ENCODE results near the gene TERT.
"Not testable (repeated sequence)": the region's sequence is repeated elsewhere in the genome, so short reads cannot be mapped to it uniquely, and the experiment has no call there.

Gene TERT

DNA sequence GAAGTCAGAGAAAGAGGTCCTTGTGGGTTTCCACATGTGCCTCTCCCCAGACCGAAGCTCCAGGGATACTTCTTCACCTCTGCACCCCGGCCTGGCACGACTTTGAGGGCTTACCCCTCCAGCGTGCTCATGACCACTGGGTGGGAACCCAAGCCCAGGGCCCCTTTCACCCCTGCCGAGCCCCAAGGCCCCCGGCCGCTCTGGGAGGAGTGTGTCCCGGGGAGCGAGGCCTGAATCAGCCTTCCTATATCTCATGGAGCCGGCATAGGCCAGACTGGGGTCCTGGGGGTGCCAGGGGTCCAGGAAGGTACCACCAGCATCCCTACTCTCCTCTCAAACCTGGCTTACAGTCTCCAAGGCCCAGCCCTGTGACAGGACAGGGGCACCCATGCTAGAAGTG lies 17.1 kb downstream of the TERT start:
- DNase-seq = no peak

DNA sequence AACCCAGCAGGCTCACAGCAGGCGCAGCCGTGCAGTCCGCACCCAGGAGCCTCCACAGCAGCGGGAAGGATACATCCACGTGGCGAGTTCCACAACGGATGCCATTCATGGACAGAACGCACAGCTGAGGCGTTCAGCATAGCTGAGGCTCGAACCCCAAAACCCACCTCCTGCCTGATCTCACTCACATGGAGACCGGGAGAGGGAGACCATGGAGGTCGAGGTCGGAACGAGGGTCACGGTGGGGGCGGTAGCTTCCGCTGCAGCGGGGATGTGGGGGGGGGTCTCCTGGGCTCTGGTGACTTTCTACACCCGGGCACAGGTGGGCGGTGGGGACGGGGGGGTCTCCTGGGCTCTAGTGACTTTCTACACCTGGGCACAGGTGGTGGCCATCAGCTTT lies 17.5 kb downstream of the TERT start:
- DNase-seq = no peak

DNA sequence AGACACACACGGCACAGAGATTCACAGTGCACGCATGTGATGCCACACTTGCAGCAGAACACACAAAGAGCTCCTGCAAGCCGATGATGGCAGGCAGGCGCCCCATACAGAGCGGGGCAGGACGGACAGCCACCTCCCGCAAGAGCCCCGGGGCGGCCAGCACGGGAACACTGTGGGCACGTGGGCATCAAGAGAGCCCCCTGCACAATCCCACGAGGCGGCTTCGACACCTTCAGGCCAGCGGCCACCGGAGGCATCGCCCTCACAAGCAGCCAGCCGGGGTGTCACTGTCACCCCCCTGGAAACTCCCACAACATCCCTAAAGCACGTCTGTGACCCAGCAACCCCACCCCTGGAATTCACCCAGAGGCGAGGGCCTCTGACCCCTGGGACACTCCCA lies 17.9 kb downstream of the TERT start:
- no peak for DNase-seq

DNA sequence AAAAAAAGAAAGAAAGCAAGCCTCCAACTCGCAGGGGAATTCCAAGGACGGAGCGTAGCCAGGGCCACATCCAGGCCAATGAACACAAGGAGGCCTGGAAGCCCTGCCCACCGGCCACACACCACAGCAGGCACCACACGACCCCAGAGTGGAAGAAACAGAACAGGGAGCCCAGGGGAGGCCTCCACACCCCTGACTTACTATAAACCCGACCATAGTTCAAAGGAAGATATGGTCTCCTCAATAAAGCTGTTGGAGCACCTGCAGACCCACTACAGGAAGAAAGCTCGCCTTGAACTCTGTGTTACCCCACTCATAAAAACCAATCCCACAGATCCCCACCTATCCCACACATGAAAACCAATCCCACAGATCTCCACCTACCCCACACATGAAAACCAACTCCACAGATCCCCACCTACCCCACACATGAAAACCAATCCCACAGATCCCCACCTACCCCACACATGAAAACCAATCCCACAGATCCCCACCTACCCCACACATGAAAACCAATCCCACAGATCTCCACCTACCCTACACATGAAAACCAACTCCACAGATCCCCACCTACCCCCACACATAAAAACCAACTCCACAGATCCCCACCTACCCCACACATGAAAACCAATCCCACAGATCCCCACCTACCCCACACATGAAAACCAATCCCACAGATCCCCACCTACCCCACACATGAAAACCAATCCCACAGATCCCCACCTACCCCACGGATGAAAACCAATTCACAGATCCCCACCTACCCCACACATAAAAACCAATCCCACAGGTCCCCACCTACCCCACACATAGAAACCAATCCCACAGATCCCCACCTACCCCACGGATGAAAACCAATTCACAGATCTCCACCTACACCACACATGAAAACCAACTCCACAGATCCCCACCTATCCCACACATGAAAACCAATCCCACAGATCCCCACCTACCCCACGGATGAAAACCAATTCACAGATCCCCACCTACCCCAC lies 19.2 kb downstream of the TERT start:
- not testable (repeated sequence) for DNase-seq

DNA sequence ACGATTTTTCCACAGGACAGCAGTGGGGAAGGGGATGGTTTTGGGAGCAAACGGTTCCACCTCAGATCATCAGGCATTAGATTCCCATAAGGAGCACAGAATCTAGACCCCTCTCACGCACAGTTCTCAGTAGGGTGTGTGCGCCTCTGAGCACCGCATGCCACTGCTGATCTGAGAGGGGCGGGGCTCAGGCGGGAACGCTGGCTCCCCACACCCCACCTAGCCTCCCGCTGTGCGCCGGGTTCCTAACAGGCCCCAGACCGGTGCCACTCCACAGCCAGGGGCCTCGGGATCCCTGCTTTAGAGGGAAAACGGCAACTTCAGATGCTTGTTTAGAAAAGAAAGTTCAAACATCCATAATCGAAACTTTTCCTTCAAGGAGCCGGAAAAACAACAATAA lies 20.4 kb downstream of the TERT start:
- no peak for DNase-seq

DNA sequence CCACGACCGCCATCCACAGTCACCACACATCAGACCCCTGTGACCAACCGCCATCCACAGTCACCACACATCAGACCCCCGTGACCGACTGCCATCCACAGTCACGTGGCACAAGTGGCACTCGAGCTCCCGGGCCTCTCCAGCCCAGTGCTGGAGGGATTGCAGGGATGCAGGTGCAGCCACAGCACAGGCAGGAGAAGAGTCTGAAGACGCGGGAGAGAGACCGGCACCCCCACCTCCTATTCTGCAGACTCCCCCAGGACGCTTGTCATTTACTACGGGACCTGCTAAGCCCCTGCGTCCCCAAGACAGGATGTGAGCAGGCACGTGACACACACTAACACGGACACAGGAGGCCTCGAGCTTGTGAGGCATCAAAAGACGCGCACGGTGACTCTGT lies 21.1 kb downstream of the TERT start:
- DNase-seq = no peak

DNA sequence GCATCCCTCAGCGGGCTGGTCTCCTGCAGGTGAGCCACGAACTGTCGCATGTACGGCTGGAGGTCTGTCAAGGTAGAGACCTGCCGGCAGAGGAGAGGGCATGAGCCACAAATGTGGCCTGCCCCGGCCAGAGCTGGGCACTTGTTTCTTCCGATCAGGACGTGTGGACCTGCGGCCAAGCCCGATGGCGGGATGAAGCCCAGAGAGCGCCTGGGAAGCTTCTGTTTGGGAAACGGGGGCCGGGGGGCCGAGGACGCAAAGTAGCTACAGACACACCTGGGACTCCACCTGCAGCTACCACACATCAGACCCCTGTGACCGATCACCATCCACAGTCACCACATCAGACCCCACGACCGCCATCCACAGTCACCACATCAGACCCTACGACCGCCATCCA lies 22.7 kb downstream of the TERT start:
- DNase-seq = no peak

DNA sequence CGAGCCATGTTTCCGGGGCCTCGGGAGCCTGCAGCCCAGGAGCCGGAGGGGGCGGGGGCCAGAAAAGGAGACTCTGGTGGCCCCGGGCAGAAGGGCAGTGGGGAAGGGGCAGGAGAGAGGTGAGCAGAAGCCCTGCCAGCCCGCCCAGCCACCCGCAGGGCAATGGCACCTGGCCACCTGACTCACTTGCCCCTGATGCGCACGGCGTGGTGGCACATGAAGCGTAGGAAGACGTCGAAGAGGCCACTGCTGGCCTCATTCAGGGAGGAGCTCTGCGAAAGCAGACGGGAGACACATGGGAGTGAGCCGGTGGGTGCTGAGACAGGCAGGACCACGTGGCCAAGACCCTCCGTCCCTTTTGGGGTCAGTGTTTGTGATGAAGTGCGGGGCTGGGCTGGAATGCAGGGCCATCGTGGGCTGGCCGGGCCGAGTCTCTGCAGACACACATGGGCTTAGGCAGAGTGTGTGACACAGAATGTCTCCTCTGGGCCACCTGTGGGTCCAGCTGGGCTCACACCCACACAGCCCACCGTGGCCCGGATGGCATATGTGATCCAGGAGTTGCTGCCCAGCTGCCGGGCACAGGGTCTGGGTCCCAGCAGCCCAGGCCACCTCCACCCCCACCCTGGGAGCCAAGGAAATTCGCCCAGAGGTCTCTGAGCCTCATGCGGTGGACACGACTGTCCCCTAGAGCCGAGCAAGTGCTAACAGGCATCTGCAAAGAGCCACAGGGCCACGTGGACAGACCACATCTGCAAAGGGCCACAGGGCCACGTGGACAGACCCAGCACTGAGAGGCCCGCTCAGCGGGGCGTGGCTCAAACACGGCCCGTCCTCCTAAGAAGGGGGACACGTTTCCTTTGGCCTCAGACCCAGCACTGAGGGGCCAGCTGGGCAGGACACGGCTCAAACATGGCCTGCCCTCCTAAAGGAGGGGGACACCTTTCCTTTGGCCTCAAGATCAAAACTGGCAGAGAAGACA lies 23.6 kb downstream of the TERT start:
- no peak for DNase-seq

DNA sequence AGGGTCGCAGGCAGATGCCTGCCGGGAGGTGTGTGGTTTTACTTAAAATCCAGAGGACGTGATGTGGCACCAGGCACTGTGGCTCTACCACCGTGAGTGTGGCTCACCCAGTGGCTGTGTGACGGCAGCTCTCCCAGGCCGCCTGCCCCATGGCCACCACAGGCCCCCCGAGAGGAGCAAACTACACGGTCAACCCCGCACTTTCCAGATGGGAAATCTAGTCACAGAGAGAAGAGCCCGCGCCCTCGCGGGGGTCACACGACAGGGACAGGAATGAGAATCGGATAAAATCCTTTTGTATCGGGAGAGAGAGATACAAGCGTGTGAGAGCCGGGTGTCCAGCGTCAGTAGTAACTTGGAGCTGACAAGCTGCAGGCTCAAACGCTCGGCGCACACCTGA lies 24.4 kb downstream of the TERT start:
- no peak for DNase-seq

DNA sequence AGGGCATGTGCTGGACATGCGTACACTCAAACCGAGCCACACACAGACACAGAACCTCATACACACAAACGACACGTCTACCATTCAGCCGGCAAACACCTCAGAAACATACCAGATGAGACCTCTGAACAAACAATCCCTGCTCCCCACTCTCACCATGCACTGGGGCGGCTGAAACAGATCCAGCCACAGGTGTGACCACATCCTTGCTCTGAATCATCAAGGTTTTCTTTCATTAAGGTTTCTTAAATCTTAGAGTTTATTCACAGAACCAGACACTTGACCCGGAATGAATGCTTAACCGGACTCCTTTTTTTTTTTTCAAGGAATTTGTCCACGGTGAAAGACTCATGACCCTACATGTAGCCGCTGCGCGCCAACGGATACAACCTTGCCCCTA lies 26.2 kb downstream of the TERT start:
- DNase-seq = no peak

DNA sequence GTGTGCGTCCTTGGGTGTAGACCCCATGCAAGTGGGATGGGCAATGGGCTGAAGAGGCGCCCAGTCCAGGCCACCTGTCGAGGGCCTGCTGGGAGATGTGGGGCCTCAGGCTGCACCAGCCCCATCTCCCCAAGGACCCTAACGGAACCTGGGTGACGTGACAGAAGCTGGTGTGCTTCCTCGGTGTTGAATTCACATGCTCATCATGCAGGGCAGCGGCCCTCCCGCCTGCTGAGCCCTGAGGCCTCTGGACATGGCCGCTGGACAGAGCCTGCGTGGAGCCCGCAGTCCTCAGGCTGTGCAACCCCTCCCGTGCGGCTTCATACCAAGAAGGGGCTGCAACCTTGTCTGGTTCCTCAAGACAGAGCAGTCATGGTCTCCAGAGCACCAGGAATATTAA lies 26.8 kb downstream of the TERT start:
- no peak for DNase-seq

DNA sequence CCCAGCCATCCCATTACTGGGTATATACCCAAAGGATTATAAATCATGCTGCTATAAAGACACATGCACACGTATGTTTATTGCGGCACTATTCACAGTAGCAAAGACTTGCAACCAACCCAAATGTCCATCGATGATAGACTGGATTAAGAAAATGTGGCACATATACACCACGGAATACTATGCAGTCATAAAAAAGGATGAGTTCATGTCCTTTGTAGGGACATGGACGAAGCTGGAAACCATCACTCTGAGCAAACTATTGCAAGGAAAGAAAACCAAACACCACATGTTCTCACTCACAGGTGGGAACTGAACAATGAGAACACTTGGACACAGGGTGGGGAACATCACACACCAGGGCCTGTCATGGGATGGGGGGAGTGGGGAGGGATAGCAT lies 27.4 kb downstream of the TERT start:
- not testable (repeated sequence) for DNase-seq

DNA sequence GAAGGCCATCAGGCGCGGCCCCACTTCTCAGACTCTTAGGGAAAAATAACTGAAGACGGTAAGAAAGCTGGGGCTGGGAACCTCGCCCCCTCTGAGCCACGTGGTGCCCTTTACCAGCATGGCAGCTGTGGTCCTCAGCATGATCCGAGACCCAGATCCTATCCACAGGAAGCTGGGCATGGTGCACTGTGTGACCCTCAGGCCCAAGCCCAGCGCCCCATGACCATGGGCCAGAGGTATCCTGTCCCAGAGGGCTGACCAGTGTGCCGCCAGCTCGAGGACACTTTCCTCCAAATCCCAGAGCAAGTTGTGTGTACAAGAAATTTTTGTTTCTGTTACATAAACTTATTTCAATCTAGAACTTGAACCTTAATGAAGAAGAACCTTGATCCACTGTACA lies 28.1 kb downstream of the TERT start:
- DNase-seq = no peak

DNA sequence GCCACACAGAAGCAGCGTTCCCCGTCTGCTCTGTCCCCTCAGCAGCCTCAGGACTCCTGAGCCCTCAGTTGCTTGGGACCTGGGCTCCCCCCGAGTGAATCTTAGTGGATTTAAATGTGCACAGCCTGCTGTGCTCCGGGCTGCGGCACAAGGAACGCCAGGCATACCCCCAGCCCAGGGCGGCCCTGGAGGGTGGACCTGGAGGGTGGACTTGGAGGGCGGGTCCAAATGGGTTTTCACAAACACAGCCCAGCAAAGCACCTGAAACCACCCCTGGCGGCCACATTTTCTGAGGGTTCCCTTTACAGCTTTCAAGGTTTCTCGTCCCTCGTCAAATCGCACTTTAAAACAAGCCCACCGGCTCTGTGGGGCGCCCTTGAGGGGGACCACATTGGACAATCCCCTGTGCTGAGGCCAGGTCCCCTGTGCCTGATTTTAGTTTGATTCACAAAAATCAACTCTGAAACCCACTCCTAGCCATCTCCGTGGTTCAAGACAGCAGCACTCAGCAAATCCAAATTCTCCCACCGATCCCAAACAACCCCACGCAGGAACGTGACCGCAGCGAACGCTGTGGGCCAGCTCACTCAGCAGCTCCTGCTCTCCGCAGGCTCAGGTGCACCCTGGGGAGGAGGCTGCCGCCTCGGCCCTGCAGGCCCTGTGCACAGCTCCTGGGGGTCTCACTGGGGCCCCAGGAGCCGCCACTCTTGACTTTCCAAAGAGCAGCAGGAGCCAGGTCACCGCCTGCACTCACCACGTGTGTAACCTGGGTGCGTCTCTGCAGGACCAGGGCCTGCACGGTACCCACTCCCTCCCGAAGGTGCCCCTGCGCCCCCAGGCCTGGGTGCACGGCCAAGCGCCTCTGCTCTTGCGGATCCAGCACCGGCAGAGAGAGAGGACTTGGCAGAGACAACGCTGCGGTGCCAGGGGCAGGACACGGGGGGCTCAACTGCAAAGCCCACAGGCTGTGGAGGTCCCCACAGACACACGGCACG lies 29.1 kb downstream of the TERT start:
- no peak for DNase-seq

DNA sequence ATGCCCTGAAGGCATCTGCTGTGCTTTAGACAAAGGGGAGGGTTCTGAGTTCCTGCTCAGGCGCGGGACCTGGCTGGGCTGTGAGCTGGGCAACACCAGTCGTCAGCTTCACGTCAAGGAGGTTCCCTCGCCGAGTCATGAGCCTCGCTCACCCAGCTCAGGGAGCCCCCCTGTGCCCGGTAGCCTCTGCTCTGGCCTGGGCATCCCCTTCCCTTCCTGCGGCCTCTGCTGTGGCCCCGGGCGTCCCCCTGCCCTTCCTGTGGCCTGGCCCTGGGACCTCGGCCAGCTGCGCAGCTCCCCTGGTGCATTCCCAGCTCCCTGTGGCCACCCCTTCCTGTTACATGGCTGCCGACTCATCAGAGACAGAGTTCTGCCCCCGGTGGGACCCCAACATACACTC lies 29.8 kb downstream of the TERT start:
- DNase-seq = no peak

DNA sequence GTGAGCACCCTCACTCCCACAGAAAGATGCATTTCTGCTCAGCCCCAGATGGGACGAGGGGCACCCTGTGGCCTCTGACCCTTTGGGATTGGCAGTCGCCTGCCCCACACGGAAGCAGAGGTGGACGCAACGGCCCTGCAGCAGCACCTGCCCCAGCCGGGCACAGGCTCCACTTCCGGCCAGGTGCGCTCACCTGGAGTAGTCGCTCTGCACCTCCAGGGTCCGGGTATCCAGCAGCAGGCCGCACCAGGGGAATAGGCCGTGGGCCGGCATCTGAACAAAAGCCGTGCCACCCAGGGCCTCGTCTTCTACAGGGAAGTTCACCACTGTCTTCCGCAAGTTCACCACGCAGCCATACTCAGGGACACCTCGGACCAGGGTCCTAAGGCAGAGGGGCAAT lies 30.7 kb downstream of the TERT start:
- no peak for DNase-seq

DNA sequence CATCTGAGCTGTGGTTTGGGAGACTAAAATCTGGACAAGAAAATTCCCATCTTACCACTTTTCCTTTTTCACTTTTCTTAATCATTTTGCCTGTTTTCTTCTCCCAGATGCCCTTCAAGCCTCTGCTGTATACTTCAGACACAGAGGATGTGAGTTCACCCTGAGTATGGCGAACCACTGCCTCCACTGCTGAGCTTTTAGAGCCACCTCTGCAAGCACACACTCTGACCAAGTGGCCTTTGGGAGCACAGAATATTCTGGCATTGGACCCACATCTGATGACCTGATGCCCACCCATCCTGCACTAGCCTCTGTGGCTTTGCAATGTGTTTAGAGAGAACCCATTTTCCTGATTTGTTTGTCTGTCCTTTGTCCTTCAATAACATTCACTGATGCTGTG lies 32.5 kb downstream of the TERT start:
- no peak for DNase-seq

DNA sequence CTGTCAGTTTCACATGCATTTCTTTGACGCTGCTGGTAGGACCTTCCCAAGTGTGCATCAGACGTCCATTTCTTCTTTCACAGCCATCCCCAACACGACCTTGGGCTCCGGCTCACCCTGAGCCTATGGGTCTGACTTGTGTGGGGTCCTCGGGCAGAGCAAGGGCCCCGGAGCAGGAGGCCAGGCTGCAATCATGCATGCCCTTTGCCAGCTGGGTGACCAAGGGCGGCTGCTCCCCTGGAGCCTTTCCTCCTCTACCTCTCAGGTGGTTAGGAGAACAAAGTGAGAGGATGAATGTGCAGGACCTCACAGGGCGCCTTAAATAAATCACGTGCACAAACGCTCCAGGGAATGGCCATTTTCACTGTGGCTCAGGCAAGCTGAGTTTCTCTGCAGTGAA lies 33.2 kb downstream of the TERT start:
- no peak for DNase-seq

DNA sequence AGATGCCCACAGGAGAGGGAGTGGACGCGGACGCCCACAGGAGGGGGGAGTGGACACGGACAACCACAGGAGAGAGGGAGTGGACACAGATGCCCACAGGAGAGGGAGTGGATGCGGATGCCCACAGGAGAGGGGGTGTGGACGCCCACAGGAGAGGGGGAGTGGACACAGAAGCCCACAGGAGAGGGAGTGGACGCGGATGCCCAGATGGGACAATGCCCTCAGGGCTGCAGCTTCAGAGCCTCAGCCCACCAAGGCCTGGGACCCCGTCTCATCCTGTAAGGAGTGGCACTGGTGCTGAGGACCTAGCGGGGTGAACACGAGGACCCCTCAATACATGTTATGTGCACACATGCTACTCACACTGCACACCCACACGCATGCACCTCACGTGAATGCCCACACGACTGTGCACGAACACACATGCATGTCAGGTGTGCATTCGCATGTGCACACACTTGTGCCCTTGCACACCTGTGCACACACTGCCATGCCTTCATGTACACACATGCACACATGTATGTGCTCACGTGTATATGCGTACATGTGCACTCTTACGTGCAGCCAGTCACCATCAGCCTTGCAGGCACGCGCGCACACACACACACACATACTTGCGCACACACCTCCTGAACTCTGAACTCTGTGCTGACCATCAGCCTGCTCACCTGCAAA lies 34.9 kb downstream of the TERT start:
- no peak for DNase-seq

DNA sequence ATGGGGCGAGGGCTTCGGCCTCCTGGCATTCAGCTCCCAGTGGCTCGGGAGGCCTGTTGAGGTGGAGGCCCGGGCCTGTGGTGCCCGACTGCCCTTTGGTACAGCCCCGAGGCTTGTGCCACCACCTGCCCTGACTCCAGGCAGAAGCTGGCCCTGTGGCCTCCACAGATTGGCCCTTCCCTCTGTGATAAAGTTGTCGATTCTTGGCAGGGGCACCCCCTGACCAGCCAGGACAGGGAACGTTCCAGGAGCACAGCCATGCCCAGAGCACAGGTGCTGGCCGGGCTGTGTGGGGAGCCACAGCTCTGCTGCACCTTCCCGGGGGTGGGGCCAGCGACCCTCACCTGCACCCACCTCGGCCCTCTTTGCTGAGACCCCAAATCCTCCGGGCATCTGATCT lies 37.0 kb downstream of the TERT start:
- no peak for DNase-seq

DNA sequence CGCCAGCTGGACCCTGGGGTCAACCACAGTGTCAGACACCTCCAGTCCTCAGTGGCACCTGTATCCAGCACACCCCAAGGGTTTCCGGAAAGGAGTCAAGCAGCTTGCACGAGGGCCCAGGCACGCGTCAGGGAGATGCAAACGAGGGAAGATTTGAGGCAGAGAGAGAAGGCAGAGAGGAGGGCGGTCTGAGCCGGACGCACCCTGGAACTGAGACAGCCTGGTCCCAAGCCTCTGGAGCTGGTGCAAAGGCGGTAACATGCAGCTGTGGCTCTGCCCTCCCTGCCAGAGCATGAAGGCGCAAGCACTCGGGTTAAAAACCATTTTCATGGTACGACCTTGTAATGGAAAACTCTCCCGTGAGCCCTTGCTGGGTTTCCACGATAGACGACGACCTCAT lies 37.5 kb downstream of the TERT start:
- DNase-seq = no peak

DNA sequence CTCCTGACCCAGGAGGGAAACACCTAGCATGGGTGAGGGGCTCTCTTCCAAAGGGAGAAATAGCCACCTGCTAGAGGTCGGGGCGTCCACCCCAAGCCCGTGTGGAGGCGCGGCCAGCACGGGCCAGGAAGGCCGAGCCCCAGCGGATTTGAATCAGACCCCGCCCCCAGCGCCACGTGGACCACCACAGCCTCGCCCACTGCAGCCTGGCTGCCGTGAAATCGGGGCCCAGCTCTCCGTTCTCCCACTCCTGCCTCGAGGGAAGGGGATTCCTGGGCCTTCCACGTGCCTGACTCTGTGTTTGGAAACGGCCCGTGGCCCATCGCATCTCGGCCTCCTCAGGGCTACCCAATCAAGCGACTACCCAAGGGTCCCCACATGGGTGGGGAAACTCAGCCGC lies 38.1 kb downstream of the TERT start:
- no peak for DNase-seq

Measured in DMS79 (cell line).